Stimulated activated CD4-positive, alpha-beta T cell treated with anti-CD3 and anti-CD28 coated beads, Interleukin-2, amount 100 ng/mL, for 48 hours (primary cell): Measurements from ENCODE around the gene ABHD17A.

Experiments
- DNase-seq, 2 donors: peaks; one replicate each; pipeline ENCODE4 v3.0.0-alpha.2; 2020

Gene ABHD17A

GRCh38 chr19:1837222-1837565 lies 48.1 kb downstream of the ABHD17A start:
- DNase-seq = no peak

GRCh38 chr19:1836458-1837221 lies 48.7 kb downstream of the ABHD17A start:
- no peak for DNase-seq

- DNase-seq = no peak
These were observed 51.8 kb downstream of the ABHD17A start for GRCh38 chr19:1833540-1833939.

- no peak for DNase-seq
These were observed 53.1 kb downstream of the ABHD17A start for GRCh38 chr19:1832046-1832663.

- no peak for DNase-seq
These were observed 54.3 kb downstream of the ABHD17A start for GRCh38 chr19:1830978-1831377.

GRCh38 chr19:1830568-1830967 lies 54.7 kb downstream of the ABHD17A start:
- no peak for DNase-seq

GRCh38 chr19:1829958-1830357 lies 55.3 kb downstream of the ABHD17A start:
- no peak for DNase-seq

- DNase-seq = no peak
These were observed 56.7 kb downstream of the ABHD17A start for GRCh38 chr19:1828279-1829238.

- no peak for DNase-seq
These were observed 57.6 kb downstream of the ABHD17A start for GRCh38 chr19:1827566-1828278.
